ENCODE data around the gene ABHD10.

DNA sequence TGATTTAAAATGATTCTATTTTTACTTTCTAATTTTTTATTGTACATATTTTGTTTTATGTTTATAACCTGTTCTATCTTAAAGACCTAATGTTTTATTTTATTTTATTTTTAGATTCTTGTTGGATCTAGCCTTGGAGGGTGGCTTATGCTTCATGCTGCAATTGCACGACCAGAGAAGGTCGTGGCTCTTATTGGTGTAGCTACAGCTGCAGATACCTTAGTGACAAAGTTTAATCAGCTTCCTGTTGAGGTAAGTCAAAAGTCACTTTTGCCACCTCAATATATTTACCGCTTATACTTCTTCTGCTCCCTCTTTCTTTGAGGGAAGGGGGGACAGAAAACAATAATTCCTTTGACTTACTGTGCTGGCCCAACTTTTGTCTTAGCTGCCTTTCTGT lies 8.0 kb downstream of the ABHD10 start:
- TF ChIP-seq, protein P1, sequence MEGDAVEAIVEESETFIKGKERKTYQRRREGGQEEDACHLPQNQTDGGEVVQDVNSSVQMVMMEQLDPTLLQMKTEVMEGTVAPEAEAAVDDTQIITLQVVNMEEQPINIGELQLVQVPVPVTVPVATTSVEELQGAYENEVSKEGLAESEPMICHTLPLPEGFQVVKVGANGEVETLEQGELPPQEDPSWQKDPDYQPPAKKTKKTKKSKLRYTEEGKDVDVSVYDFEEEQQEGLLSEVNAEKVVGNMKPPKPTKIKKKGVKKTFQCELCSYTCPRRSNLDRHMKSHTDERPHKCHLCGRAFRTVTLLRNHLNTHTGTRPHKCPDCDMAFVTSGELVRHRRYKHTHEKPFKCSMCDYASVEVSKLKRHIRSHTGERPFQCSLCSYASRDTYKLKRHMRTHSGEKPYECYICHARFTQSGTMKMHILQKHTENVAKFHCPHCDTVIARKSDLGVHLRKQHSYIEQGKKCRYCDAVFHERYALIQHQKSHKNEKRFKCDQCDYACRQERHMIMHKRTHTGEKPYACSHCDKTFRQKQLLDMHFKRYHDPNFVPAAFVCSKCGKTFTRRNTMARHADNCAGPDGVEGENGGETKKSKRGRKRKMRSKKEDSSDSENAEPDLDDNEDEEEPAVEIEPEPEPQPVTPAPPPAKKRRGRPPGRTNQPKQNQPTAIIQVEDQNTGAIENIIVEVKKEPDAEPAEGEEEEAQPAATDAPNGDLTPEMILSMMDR (IDR thresholded peaks at IDR 0.05) = no peak
- TF ChIP-seq EZH2 (IDR thresholded peaks at IDR 0.05) = no peak
